ENCODE measurements around the gene PDE4B.

Gene PDE4B

GRCh38 chr1:66143651-66144050, 351.0 kb downstream of the PDE4B start:
- no peak for DNase-seq

- no peak for DNase-seq
Observed at GRCh38 chr1:66147226-66147835, 354.6 kb downstream of the PDE4B start.

GRCh38 chr1:66152034-66152433, 359.3 kb downstream of the PDE4B start:
- no peak for DNase-seq

GRCh38 chr1:66154394-66154793, 361.7 kb downstream of the PDE4B start:
- DNase-seq = no peak

- no peak for DNase-seq
Observed at GRCh38 chr1:66156144-66156543, 363.4 kb downstream of the PDE4B start.

GRCh38 chr1:66159800-66160199, 367.1 kb downstream of the PDE4B start:
- no peak for DNase-seq

- no peak for DNase-seq
Observed at GRCh38 chr1:66160719-66161118, 368.0 kb downstream of the PDE4B start.

- no peak for DNase-seq
Observed at GRCh38 chr1:66166753-66167152, 374.1 kb downstream of the PDE4B start.

- DNase-seq = no peak
Observed at GRCh38 chr1:66167267-66167666, 374.6 kb downstream of the PDE4B start.

GRCh38 chr1:66168467-66168887, 375.8 kb downstream of the PDE4B start:
- DNase-seq = peak; percentile 25

GRCh38 chr1:66168948-66169671, 376.4 kb downstream of the PDE4B start:
- DNase-seq = no peak

- DNase-seq = no peak
Observed at GRCh38 chr1:66172272-66172671, 379.6 kb downstream of the PDE4B start.

- DNase-seq = no peak
Observed at GRCh38 chr1:66175098-66175497, 382.4 kb downstream of the PDE4B start.

GRCh38 chr1:66175581-66175980, 382.9 kb downstream of the PDE4B start:
- peak; percentile 37 for DNase-seq

GRCh38 chr1:66176012-66176715, 383.5 kb downstream of the PDE4B start:
- DNase-seq = peak; percentile 24

- DNase-seq = no peak
Observed at GRCh38 chr1:66176832-66177231, 384.1 kb downstream of the PDE4B start.

GRCh38 chr1:66177510-66177909, 384.8 kb downstream of the PDE4B start:
- no peak for DNase-seq

- no peak for DNase-seq
Observed at GRCh38 chr1:66182026-66182425, 389.3 kb downstream of the PDE4B start.

GRCh38 chr1:66182551-66183178, 390.0 kb downstream of the PDE4B start:
- peak; percentile 71 for DNase-seq

GRCh38 chr1:66183400-66183799, 390.7 kb downstream of the PDE4B start:
- DNase-seq = no peak

- DNase-seq = no peak
Observed at GRCh38 chr1:66197120-66197519, 404.4 kb downstream of the PDE4B start.

- no peak for DNase-seq
Observed at GRCh38 chr1:66197785-66198184, 405.1 kb downstream of the PDE4B start.

- DNase-seq = no peak
Observed at GRCh38 chr1:66206563-66207144, 414.0 kb downstream of the PDE4B start.

Measured in HCEC 1CT (cell line).